SK-N-SH (cell line): ENCODE results near the gene PTPRG. TPM values are rescaled to one million over a fixed set of nuclear protein-coding genes. Genes with fewer than 3 reads are reported as not detected.

Experiments
- CTCF ChIA-PET: fragments of 300-600, 350-600 bp; formaldehyde crosslinking; extraction: SDS; loops from one replicate; lab custom pipeline; 2021; lab: Yijun Ruan, JAX
- POLR2A ChIA-PET: fragments of 350-600 bp; sonication (Branson Sonifier 250); formaldehyde crosslinking; extraction: SDS; loops from one replicate; lab custom pipeline; 2020; ENCODE audit warnings: antibody characterized with exemption, inconsistent platforms; lab: Yijun Ruan, JAX
- DNase-seq: peaks from one replicate; pipeline ENCODE4 v3.0.0; 2012
- H2AFZ ChIP-seq: fragments of 200-600 bp; sonication (generic); 2 replicates; pipeline ENCODE4 v1.8.1; 2016; ENCODE audit warnings: antibody characterized with exemption, mild to moderate bottlenecking, low read depth
- H3F3A ChIP-seq: fragments of 200-600 bp; sonication (generic); replicated peaks from 2 replicates; pipeline ENCODE3; 2016; ENCODE audit warnings: antibody characterized with exemption, mild to moderate bottlenecking; ENCODE audit not compliant: insufficient read depth
- H3K27ac ChIP-seq, 2 experiments: fragments of 200-500 bp in 1 of 2; fragments of 200-600 bp in 1 of 2; sonication (Bioruptor generic) in 1 of 2; sonication (generic), shearing (Covaris generic) in 1 of 2; 2 replicates each; pipeline versions ENCODE4 v1.5.1 to v1.6.1; 2014 to 2016; ENCODE audit warnings: low read depth in 2 of 2, inconsistent platforms in 1 of 2, low read length in 1 of 2, mild to moderate bottlenecking in 1 of 2, mixed read lengths in 1 of 2
- H3K27me3 ChIP-seq: fragments of 200-600 bp; sonication (generic), shearing (Covaris generic); 2 replicates; pipeline ENCODE4 v1.6.1; 2016; ENCODE audit warnings: mixed run types; ENCODE audit not compliant: insufficient read depth
- H3K36me3 ChIP-seq, 2 experiments: fragments of 200-500 bp in 1 of 2; fragments of 200-600 bp in 1 of 2; sonication (Bioruptor generic) in 1 of 2; sonication (generic) in 1 of 2; replicated peaks in 1 of 2; 2 replicates each; pipeline versions ENCODE3 to v1.5.1; 2014 to 2016; ENCODE audit warnings: low read length in 1 of 2, mild to moderate bottlenecking in 1 of 2; ENCODE audit not compliant: insufficient read depth in 2 of 2, control insufficient read depth in 1 of 2
- H3K4me1 ChIP-seq, 2 experiments: fragments of 200-500 bp in 1 of 2; fragments of 200-600 bp in 1 of 2; sonication (Bioruptor generic) in 1 of 2; sonication (generic), shearing (Covaris generic) in 1 of 2; 2 replicates each; pipeline versions ENCODE4 v1.5.1 to v1.6.1; 2014 to 2016; ENCODE audit warnings: low read depth in 1 of 2, low read length in 1 of 2, mixed run types in 1 of 2; ENCODE audit not compliant: insufficient read depth in 2 of 2, control insufficient read depth in 1 of 2
- H3K4me2 ChIP-seq: fragments of 200-600 bp; sonication (generic), shearing (Covaris generic); 2 replicates; pipeline ENCODE4 v1.6.1; 2017; ENCODE audit warnings: mixed run types
- H3K4me3 ChIP-seq, 2 experiments: fragments of 200-500 bp in 1 of 2; fragments of 200-600 bp in 1 of 2; sonication (Bioruptor generic) in 1 of 2; sonication (generic), shearing (Covaris generic) in 1 of 2; 2 replicates each; pipeline versions ENCODE4 v1.5.1 to v1.8.1; 2014 to 2016; ENCODE audit warnings: low read depth in 2 of 2, inconsistent platforms in 1 of 2, low read length in 1 of 2, mild to moderate bottlenecking in 1 of 2, mixed read lengths in 1 of 2, moderate library complexity in 1 of 2
- H3K79me2 ChIP-seq: fragments of 200-600 bp; sonication (generic); 2 replicates; pipeline ENCODE4 v1.8.1; 2017; ENCODE audit warnings: mild to moderate bottlenecking; ENCODE audit not compliant: insufficient read depth
- H3K9ac ChIP-seq: fragments of 200-600 bp; sonication (generic); 2 replicates; pipeline ENCODE4 v1.6.1; 2017; ENCODE audit warnings: mixed run types
- H3K9me2 ChIP-seq: fragments of 200-600 bp; sonication (generic); 2 replicates; pipeline ENCODE4 v1.6.1; 2017; ENCODE audit warnings: mixed run types
- H3K9me3 ChIP-seq: fragments of 200-600 bp; sonication (generic); 2 replicates; pipeline ENCODE4 v1.6.1; 2017; ENCODE audit warnings: mixed run types, mild to moderate bottlenecking, moderate library complexity
- H4K20me1 ChIP-seq: fragments of 200-600 bp; sonication (generic); 2 replicates; pipeline ENCODE4 v1.6.1; 2017; ENCODE audit warnings: mild to moderate bottlenecking, mixed run types; ENCODE audit not compliant: insufficient read depth
- CTCF ChIP-seq: fragments of 200-600 bp; sonication (generic); IDR thresholded peaks from 2 replicates; pipeline ENCODE4 v1.6.1; 2017; ENCODE audit warnings: antibody characterized with exemption, mild to moderate bottlenecking, moderate library complexity
- EP300 ChIP-seq, 2 experiments: IDR thresholded peaks; 2 replicates each; pipeline versions ENCODE4 v1.4.0 to v1.6.1; 2012; ENCODE audit warnings: borderline replicate concordance in 1 of 2, low read depth in 1 of 2, low read length in 1 of 2
- FOSL2 ChIP-seq: IDR thresholded peaks from 2 replicates; pipeline ENCODE4 v1.4.0; 2012; ENCODE audit warnings: low read depth, mild to moderate bottlenecking, moderate library complexity, borderline replicate concordance
- FOXM1 ChIP-seq: IDR thresholded peaks from 2 replicates; pipeline ENCODE4 v1.4.0; 2012; ENCODE audit warnings: low read depth, mild to moderate bottlenecking
- GATA2 ChIP-seq: sonication (generic); formaldehyde crosslinking; IDR thresholded peaks from 2 replicates; pipeline ENCODE4 v1.5.0; 2020; ENCODE audit warnings: mild to moderate bottlenecking, missing genetic modification reagents
- MEF2A ChIP-seq: IDR thresholded peaks from 2 replicates; pipeline ENCODE4 v1.4.0; 2012; ENCODE audit warnings: low read depth, borderline replicate concordance
- NFIC ChIP-seq: IDR thresholded peaks from 2 replicates; pipeline ENCODE4 v1.4.0; 2012; ENCODE audit warnings: borderline replicate concordance
- REST ChIP-seq: IDR thresholded peaks from 2 replicates; pipeline ENCODE4 v1.6.1; 2012; ENCODE audit warnings: mild to moderate bottlenecking, low read depth, low read length, moderate library complexity
- RFX5 ChIP-seq: IDR thresholded peaks from 2 replicates; pipeline ENCODE4 v1.6.1; 2012; ENCODE audit warnings: mild to moderate bottlenecking, improper control_type of control experiment, low read length
- RXRA ChIP-seq: IDR thresholded peaks from 2 replicates; pipeline ENCODE4 v1.4.0; 2012; ENCODE audit warnings: low read depth, mild to moderate bottlenecking, borderline replicate concordance
- SMC3 ChIP-seq: IDR thresholded peaks from 2 replicates; pipeline ENCODE4 v1.6.1; 2012; ENCODE audit warnings: low read depth, low read length, improper control_type of control experiment
- TAF1 ChIP-seq: IDR thresholded peaks from 2 replicates; pipeline ENCODE4 v1.6.1; 2012; ENCODE audit warnings: low read depth, mild to moderate bottlenecking, low read length, moderate library complexity, borderline replicate concordance
- YY1 ChIP-seq: IDR thresholded peaks from 2 replicates; pipeline ENCODE4 v1.4.0; 2012; ENCODE audit warnings: low read depth, mild to moderate bottlenecking
- WGBS: methylation state at CpG from one replicate; pipeline ENCODE4 v1.1.6; 2017; ENCODE audit warnings: low lambda C conversion rate; 5-methylcytosine and 5-hydroxymethylcytosine counted together
- polyA plus RNA-seq, 3 experiments: library from polyadenylated mRNA; depleted of rRNA; stranded (reverse); fragments of >200 nt; gene quantifications; 2 replicates each; pipeline ENCODE4 v1.2.3, GENCODE V29; 2012
- TF ChIP-seq, protein P1 (sequence below): fragments of 150-350 bp; IDR thresholded peaks from 2 replicates; pipeline ENCODE4 v1.6.1; 2016; ENCODE audit warnings: mild to moderate bottlenecking, low read depth, low read length
- TF ChIP-seq, protein P2 (sequence below): IDR thresholded peaks from 2 replicates; pipeline ENCODE4 v1.4.0; 2012; ENCODE audit warnings: low read depth, borderline replicate concordance

The PTPRG gene
- polyA plus RNA-seq, 1 of the 3 experiments (the other 2 are of a cell fraction) = 14.1 TPM

- TF ChIP-seq SMC3 (no peak), CTCF (no peak), RXRA (no peak), NFIC (no peak), REST (no peak), FOSL2 (no peak), EP300 (IDR thresholded peaks at IDR 0.05; ENCODE audit: borderline replicate concordance in 1 of 2, low read depth in 1 of 2, low read length in 1 of 2) (no peak), YY1 (no peak), TAF1 (no peak), RFX5 (no peak), MEF2A (no peak), FOXM1 (no peak), GATA2 (CRISPR knock-in tag) (no peak)
- TF ChIP-seq, protein P1, sequence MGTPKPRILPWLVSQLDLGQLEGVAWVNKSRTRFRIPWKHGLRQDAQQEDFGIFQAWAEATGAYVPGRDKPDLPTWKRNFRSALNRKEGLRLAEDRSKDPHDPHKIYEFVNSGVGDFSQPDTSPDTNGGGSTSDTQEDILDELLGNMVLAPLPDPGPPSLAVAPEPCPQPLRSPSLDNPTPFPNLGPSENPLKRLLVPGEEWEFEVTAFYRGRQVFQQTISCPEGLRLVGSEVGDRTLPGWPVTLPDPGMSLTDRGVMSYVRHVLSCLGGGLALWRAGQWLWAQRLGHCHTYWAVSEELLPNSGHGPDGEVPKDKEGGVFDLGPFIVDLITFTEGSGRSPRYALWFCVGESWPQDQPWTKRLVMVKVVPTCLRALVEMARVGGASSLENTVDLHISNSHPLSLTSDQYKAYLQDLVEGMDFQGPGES = no peak
- TF ChIP-seq, protein P2, sequence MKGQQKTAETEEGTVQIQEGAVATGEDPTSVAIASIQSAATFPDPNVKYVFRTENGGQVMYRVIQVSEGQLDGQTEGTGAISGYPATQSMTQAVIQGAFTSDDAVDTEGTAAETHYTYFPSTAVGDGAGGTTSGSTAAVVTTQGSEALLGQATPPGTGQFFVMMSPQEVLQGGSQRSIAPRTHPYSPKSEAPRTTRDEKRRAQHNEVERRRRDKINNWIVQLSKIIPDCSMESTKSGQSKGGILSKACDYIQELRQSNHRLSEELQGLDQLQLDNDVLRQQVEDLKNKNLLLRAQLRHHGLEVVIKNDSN = no peak
- 43% methylated on average over 1 of the region's 1 CpG for WGBS
- no peak overlapping the region for H3K27ac ChIP-seq
- no peaks in the 10 kb centered on the region for H3K36me3 ChIP-seq
- H3K4me3 ChIP-seq = no peak overlapping the region
- peaks cover 7% of the 10 kb centered on the region; the same call in 1 of the 2 replicates for H3K79me2 ChIP-seq
- ChIA-PET POLR2A (no interaction called here), CTCF (interaction anchor here (0.7 to 2.1 kb wide), 3 partner anchors 73 to 325 kb away, joined by 3 to 8 read pairs (median 4); no protein-coding TSS in a partner anchor)
- peaks cover 7% of the 10 kb centered on the region; the same call in 1 of the 2 replicates for H3K9me3 ChIP-seq
- no peak overlapping the region for H3K4me2 ChIP-seq
- H3K9ac ChIP-seq = no peak overlapping the region
- H3K9me2 ChIP-seq = no peaks in the 10 kb centered on the region
- H3K27me3 ChIP-seq = no peaks in the 10 kb centered on the region
- no peaks in the 10 kb centered on the region for H3F3A ChIP-seq
- H4K20me1 ChIP-seq = no peaks in the 10 kb centered on the region
- no peak for DNase-seq
- H2AFZ ChIP-seq = no peak overlapping the region
- H3K4me1 ChIP-seq = no peaks in the 10 kb centered on the region
Measured at GRCh38 chr3:61863579-61863978, 302.2 kb downstream of the PTPRG start.
